ENCODE data around the gene ATM. TPM values are rescaled to one million over a fixed set of nuclear protein-coding genes. Genes with fewer than 3 reads are reported as not detected.

Gene ATM
- total and polyA plus RNA-seq, 2 experiments from 2014 or later, result 27.6 to 59.3 TPM

DNA sequence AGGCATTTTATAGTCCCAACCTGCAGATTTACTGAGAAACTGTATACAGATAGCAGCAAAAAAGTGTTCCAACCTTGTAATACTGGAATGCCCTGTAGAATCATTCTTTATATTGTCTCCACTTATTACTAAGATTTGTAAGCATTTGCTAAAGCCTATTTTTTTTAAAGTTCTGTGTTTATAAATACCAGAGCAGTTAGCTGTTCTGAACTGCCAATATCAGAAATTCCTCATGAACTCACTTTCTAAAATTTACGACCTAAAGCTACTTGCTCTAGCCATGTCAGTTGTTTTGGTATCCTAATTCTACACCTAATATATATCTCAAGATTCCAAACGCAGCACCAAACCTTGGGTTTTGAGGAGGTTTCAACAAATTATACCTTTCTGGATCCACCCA lies 141.3 kb downstream of the ATM start:
- no peak overlapping the region for H3K27ac ChIP-seq (ENCODE audit: low read depth)
- DNase-seq (ENCODE audit: low spot score) (no peak), ATAC-seq (no peak)
- no peaks in the 10 kb centered on the region for H3K4me1 ChIP-seq (ENCODE audit: insufficient read depth)
- H3K4me2 ChIP-seq, result no peak overlapping the region
- no peak overlapping the region for H3K4me3 ChIP-seq
- no peak overlapping the region for H3K4me3 Mint-ChIP-seq
- no peaks in the 10 kb centered on the region for H3K36me3 ChIP-seq (ENCODE audit: insufficient read depth)
- peaks cover 6% of the 10 kb centered on the region; the same call in 2 of the 3 replicates for H3K9me3 Mint-ChIP-seq
- H3K27me3 ChIP-seq (ENCODE audit: insufficient read depth), result no peaks in the 10 kb centered on the region
- H3K79me2 ChIP-seq (replicated peaks; ENCODE audit: insufficient read depth), result no peaks in the 10 kb centered on the region
- H3K9me2 ChIP-seq (ENCODE audit: insufficient read depth), result no peaks in the 10 kb centered on the region
- H3K36me3 Mint-ChIP-seq (ENCODE audit: low read depth), result peaks cover 12% of the 10 kb centered on the region; the same call in 2 of the 3 replicates
- H2AFZ ChIP-seq, result no peak overlapping the region
- no peaks in the 10 kb centered on the region for H3F3A ChIP-seq (replicated peaks; ENCODE audit: low read depth)
- H3K27ac Mint-ChIP-seq, result no peak overlapping the region
- H4K20me1 ChIP-seq (replicated peaks; ENCODE audit: insufficient read depth), result no peaks in the 10 kb centered on the region; the same call in 1 of the 2 replicates
- H3K4me1 Mint-ChIP-seq, result no peaks in the 10 kb centered on the region
- TF ChIP-seq POLR2AphosphoS5 (IDR thresholded peaks at IDR 0.05; ENCODE audit: low read depth), result no peak
- TF ChIP-seq, protein P1, sequence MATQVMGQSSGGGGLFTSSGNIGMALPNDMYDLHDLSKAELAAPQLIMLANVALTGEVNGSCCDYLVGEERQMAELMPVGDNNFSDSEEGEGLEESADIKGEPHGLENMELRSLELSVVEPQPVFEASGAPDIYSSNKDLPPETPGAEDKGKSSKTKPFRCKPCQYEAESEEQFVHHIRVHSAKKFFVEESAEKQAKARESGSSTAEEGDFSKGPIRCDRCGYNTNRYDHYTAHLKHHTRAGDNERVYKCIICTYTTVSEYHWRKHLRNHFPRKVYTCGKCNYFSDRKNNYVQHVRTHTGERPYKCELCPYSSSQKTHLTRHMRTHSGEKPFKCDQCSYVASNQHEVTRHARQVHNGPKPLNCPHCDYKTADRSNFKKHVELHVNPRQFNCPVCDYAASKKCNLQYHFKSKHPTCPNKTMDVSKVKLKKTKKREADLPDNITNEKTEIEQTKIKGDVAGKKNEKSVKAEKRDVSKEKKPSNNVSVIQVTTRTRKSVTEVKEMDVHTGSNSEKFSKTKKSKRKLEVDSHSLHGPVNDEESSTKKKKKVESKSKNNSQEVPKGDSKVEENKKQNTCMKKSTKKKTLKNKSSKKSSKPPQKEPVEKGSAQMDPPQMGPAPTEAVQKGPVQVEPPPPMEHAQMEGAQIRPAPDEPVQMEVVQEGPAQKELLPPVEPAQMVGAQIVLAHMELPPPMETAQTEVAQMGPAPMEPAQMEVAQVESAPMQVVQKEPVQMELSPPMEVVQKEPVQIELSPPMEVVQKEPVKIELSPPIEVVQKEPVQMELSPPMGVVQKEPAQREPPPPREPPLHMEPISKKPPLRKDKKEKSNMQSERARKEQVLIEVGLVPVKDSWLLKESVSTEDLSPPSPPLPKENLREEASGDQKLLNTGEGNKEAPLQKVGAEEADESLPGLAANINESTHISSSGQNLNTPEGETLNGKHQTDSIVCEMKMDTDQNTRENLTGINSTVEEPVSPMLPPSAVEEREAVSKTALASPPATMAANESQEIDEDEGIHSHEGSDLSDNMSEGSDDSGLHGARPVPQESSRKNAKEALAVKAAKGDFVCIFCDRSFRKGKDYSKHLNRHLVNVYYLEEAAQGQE (IDR thresholded peaks at IDR 0.05; ENCODE audit: unreplicated experiment), result no peak
- TF ChIP-seq STAT1 (IDR thresholded peaks at IDR 0.05; ENCODE audit: unreplicated experiment), result no peak
- H3K27me3 Mint-ChIP-seq (ENCODE audit: insufficient read depth, low read depth, poor library complexity), result no peaks in the 10 kb centered on the region

DNA sequence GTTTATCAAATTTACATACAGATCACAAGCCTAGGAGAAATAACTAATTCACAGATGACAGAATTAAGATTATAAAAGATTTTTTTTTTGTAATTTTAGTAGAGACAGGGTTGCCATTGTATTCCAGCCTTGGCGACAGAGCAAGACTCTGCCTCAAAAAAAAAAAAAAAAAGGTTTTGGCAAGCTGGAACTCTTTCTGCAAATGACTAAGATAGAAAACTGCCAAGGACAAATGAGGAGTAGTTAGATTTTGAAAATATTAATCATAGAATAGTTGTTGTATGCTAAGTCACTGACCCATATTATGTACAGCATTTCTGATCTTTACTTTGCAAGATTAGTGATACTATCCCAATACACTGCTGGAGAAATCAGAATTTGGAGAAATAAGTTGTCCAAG lies 145.3 kb downstream of the ATM start:
- H3K4me1 Mint-ChIP-seq, result no peaks in the 10 kb centered on the region
- H3K27ac ChIP-seq (ENCODE audit: low read depth), result no peak overlapping the region

More for the DNA sequence above, 145.3 kb downstream of the ATM start:
- no peaks in the 10 kb centered on the region for H3F3A ChIP-seq (replicated peaks; ENCODE audit: low read depth)
- H3K36me3 ChIP-seq (ENCODE audit: insufficient read depth), result no peaks in the 10 kb centered on the region
- Mint-ChIP-seq H3K36me3 (ENCODE audit: low read depth) (peaks cover 12% of the 10 kb centered on the region), H3K27ac (no peak overlapping the region), H3K27me3 (ENCODE audit: insufficient read depth, low read depth, poor library complexity) (no peaks in the 10 kb centered on the region), H3K9me3 (peaks cover 7% of the 10 kb centered on the region), H3K4me3 (no peak overlapping the region)
- no peaks in the 10 kb centered on the region for H3K79me2 ChIP-seq (replicated peaks; ENCODE audit: insufficient read depth)
- H4K20me1 ChIP-seq (replicated peaks; ENCODE audit: insufficient read depth), result no peaks in the 10 kb centered on the region; the same call in 1 of the 2 replicates
- no peak overlapping the region for H2AFZ ChIP-seq
- H3K4me2 ChIP-seq, result no peak overlapping the region
- H3K4me1 ChIP-seq (ENCODE audit: insufficient read depth), result no peaks in the 10 kb centered on the region
- H3K4me3 ChIP-seq, result no peak overlapping the region
- DNase-seq (ENCODE audit: low spot score) (no peak), ATAC-seq (no peak)
- TF ChIP-seq EZH2phosphoT487 (IDR thresholded peaks at IDR 0.05; ENCODE audit: unreplicated experiment), result no peak
- no peak for TF ChIP-seq STAT1 (IDR thresholded peaks at IDR 0.05; ENCODE audit: unreplicated experiment)
- TF ChIP-seq JUNB (IDR thresholded peaks at IDR 0.05; ENCODE audit: unreplicated experiment), result no peak
- TF ChIP-seq, protein P2, sequence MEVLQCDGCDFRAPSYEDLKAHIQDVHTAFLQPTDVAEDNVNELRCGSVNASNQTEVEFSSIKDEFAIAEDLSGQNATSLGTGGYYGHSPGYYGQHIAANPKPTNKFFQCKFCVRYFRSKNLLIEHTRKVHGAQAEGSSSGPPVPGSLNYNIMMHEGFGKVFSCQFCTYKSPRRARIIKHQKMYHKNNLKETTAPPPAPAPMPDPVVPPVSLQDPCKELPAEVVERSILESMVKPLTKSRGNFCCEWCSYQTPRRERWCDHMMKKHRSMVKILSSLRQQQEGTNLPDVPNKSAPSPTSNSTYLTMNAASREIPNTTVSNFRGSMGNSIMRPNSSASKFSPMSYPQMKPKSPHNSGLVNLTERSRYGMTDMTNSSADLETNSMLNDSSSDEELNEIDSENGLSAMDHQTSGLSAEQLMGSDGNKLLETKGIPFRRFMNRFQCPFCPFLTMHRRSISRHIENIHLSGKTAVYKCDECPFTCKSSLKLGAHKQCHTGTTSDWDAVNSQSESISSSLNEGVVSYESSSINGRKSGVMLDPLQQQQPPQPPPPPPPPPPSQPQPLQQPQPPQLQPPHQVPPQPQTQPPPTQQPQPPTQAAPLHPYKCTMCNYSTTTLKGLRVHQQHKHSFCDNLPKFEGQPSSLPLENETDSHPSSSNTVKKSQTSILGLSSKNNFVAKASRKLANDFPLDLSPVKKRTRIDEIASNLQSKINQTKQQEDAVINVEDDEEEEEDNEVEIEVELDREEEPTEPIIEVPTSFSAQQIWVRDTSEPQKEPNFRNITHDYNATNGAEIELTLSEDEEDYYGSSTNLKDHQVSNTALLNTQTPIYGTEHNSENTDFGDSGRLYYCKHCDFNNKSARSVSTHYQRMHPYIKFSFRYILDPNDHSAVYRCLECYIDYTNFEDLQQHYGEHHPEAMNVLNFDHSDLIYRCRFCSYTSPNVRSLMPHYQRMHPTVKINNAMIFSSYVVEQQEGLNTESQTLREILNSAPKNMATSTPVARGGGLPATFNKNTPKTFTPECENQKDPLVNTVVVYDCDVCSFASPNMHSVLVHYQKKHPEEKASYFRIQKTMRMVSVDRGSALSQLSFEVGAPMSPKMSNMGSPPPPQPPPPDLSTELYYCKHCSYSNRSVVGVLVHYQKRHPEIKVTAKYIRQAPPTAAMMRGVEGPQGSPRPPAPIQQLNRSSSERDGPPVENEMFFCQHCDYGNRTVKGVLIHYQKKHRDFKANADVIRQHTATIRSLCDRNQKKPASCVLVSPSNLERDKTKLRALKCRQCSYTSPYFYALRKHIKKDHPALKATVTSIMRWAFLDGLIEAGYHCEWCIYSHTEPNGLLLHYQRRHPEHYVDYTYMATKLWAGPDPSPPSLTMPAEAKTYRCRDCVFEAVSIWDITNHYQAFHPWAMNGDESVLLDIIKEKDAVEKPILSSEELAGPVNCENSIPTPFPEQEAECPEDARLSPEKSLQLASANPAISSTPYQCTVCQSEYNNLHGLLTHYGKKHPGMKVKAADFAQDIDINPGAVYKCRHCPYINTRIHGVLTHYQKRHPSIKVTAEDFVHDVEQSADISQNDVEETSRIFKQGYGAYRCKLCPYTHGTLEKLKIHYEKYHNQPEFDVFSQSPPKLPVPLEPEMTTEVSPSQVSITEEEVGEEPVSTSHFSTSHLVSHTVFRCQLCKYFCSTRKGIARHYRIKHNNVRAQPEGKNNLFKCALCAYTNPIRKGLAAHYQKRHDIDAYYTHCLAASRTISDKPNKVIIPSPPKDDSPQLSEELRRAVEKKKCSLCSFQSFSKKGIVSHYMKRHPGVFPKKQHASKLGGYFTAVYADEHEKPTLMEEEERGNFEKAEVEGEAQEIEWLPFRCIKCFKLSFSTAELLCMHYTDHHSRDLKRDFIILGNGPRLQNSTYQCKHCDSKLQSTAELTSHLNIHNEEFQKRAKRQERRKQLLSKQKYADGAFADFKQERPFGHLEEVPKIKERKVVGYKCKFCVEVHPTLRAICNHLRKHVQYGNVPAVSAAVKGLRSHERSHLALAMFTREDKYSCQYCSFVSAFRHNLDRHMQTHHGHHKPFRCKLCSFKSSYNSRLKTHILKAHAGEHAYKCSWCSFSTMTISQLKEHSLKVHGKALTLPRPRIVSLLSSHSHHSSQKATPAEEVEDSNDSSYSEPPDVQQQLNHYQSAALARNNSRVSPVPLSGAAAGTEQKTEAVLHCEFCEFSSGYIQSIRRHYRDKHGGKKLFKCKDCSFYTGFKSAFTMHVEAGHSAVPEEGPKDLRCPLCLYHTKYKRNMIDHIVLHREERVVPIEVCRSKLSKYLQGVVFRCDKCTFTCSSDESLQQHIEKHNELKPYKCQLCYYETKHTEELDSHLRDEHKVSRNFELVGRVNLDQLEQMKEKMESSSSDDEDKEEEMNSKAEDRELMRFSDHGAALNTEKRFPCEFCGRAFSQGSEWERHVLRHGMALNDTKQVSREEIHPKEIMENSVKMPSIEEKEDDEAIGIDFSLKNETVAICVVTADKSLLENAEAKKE (CRISPR knock-in tag; IDR thresholded peaks at IDR 0.05), result no peak
- no peak for TF ChIP-seq EZH2 (IDR thresholded peaks at IDR 0.05; ENCODE audit: low read depth, unreplicated experiment)
- no peaks in the 10 kb centered on the region for H3K9me2 ChIP-seq (ENCODE audit: insufficient read depth)
- no peaks in the 10 kb centered on the region for H3K27me3 ChIP-seq (ENCODE audit: insufficient read depth)
